GM18867 (cell line): ENCODE results near the gene PGLYRP4.
"Not testable (repeated sequence)": the region's sequence is repeated elsewhere in the genome, so short reads cannot be mapped to it uniquely, and the experiment has no call there.

Source experiments
- ATAC-seq: cut with Tn5 transposase; IDR thresholded peaks from one replicate; pipeline ENCODE4 v1.9.1; 2021; ENCODE audit warnings: mild to moderate bottlenecking, moderate library complexity; ENCODE audit not compliant: unreplicated experiment

PGLYRP4 gene

GRCh38 chr1:153357076-153357852 lies 8.6 kb upstream of the PGLYRP4 start:
- ATAC-seq, result no peak

- no peak for ATAC-seq
These were observed 7.9 kb upstream of the PGLYRP4 start for GRCh38 chr1:153356392-153357075.

- ATAC-seq, result no peak
These were observed 6.9 kb upstream of the PGLYRP4 start for GRCh38 chr1:153355445-153356071.

GRCh38 chr1:153354515-153355193 lies 6.0 kb upstream of the PGLYRP4 start:
- no peak for ATAC-seq

- ATAC-seq, result no peak
These were observed 4.7 kb upstream of the PGLYRP4 start for GRCh38 chr1:153353226-153353947.

- no peak for ATAC-seq
These were observed 3.9 kb upstream of the PGLYRP4 start for GRCh38 chr1:153352523-153352922.

- no peak for ATAC-seq
These were observed 1.8 kb upstream of the PGLYRP4 start for GRCh38 chr1:153350321-153350957.

- ATAC-seq, result no peak
These were observed 1.0 kb upstream of the PGLYRP4 start for GRCh38 chr1:153349363-153350320.

GRCh38 chr1:153347856-153348255 lies 785 bp downstream of the PGLYRP4 start:
- ATAC-seq, result no peak

- not testable (repeated sequence) for ATAC-seq
These were observed 1.6 kb downstream of the PGLYRP4 start for GRCh38 chr1:153347049-153347448.

GRCh38 chr1:153346077-153346723 lies 2.4 kb downstream of the PGLYRP4 start:
- no peak for ATAC-seq

- ATAC-seq, result no peak
These were observed 3.2 kb downstream of the PGLYRP4 start for GRCh38 chr1:153345187-153346076.

GRCh38 chr1:153344718-153345025 lies 4.0 kb downstream of the PGLYRP4 start:
- no peak for ATAC-seq

GRCh38 chr1:153343811-153344717 lies 4.6 kb downstream of the PGLYRP4 start:
- ATAC-seq, result no peak

GRCh38 chr1:153343040-153343681 lies 5.5 kb downstream of the PGLYRP4 start:
- no peak for ATAC-seq

GRCh38 chr1:153342178-153342577 lies 6.5 kb downstream of the PGLYRP4 start:
- ATAC-seq, result no peak
